PFSK-1 (cell line): Measurements from ENCODE around the gene BRAF.

Experiments
- POLR2AphosphoS5 ChIP-seq: IDR thresholded peaks from 2 replicates; pipeline ENCODE4 v1.6.1; 2012; ENCODE audit warnings: low read depth, mild to moderate bottlenecking, control low read depth, low read length, moderate library complexity
- REST ChIP-seq, 2 experiments: IDR thresholded peaks; 2 replicates each; pipeline versions ENCODE4 v1.6.1 to v1.8.0; 2011 to 2012; ENCODE audit warnings: low read depth in 2 of 2, low read length in 2 of 2, control low read depth in 1 of 2, inconsistent platforms in 1 of 2, mild to moderate bottlenecking in 1 of 2, moderate library complexity in 1 of 2; ENCODE audit not compliant: insufficient read depth in 1 of 2
- TAF1 ChIP-seq: IDR thresholded peaks from 2 replicates; pipeline ENCODE4 v1.6.1; 2012; ENCODE audit warnings: low read length, control low read depth, borderline replicate concordance; ENCODE audit not compliant: insufficient read depth

- TF ChIP-seq TAF1 = no peak
- no peak for TF ChIP-seq POLR2AphosphoS5
- no peak for TF ChIP-seq REST (IDR thresholded peaks at IDR 0.05; ENCODE audit: insufficient read depth in 1 of 2, low read depth in 2 of 2, low read length in 2 of 2)
These were observed 95.0 kb downstream of the BRAF start for GRCh38 chr7:140829720-140830119.
